GM19372 (cell line): ENCODE measurements around the gene MIR17HG.

ENCODE experiments used
- ATAC-seq: cut with Tn5 transposase; IDR thresholded peaks from one replicate; pipeline ENCODE4 v1.9.1; 2021; ENCODE audit warnings: mild to moderate bottlenecking, low read depth, moderate library complexity; ENCODE audit not compliant: unreplicated experiment

MIR17HG gene

DNA sequence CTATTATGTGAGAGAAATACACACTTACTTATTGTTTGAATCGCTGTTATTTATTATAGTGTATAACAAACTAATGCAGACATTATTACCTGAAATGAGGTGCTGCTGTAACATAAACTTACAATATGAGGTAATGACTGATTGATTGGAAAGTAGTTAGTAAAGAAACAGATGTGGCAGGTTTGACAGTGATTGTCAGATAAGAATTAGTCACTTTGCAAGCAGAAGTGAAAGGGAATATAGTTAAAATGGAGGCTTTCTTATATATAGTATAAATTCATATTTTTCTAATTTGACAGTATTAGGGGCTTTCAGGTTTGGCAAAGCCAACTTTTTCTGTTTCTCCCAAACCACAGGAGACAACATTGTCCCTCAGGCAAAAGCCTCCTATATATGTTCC lies 20.6 kb downstream of the MIR17HG start:
- no peak for ATAC-seq

DNA sequence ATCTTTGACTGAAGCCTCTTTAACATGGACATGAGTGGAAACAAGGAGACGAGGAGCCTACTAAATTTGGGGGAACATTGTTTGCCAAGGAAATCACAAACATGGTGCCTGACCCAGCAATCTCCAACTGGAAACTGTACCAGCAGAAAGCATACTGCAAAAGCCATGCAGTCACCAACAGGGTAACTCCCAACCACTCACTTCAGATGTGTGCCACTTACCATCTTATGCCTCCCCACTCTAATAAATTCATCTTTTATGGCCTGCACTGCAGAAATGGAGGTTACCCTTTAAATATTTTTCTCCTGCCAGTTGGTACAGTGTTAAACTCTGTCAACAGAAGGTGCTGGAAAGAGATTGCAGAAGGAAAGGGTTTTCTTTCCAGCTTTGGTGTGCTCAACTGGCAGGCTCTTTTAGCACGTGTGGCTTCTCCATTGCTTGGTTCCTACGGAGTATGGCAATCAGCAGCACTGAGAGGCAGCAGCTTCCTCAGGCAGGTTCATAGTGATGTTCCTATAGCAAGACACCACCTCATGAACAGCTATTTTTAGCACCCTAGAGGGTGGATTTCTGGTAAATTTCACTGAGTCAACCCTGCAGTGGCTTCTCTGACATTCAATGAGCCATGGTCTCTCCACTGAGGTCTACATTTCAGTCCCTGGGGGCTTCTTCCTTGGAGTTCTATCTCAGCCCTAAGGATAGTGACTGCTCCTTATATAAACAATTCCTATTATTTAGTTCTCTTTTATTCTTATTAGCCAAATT lies 21.4 kb downstream of the MIR17HG start:
- ATAC-seq: no peak

DNA sequence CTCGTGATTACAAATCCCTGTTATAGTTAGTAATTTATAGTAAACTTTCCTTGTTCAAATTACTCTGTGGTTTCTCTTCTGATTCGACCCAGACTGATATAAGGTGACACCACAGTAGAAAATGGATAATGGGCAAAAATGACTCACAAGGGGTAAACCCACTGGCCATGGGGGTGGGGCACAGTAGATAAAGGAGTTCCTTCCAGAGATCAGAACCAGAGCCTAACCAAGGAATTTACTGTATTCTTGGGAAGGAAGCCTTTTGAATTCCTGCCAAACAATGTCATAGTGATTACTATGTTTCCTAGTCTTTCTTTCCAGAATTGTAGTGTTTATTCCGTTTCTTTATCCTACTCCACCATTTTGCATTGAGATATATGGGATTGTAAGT lies 21.9 kb downstream of the MIR17HG start:
- ATAC-seq: no peak

DNA sequence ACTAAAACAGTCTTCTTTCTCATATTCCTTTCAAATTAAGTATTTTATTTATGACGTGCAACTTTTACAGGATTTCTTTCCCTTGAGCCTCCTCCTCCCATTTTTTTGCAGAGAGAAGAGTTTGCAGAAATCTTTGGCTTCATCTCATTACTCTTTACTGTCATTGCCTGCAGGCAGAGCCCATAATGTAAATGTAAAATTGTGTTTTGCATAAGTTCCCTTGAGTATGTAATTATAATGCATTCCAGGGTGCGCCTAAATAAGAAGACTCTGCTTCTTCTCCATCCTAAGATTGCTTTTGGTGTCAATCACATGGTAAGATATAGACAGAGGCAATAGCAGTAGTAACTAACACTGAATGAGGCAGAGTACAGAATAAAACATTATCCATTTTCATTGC lies 23.0 kb downstream of the MIR17HG start:
- ATAC-seq: no peak

DNA sequence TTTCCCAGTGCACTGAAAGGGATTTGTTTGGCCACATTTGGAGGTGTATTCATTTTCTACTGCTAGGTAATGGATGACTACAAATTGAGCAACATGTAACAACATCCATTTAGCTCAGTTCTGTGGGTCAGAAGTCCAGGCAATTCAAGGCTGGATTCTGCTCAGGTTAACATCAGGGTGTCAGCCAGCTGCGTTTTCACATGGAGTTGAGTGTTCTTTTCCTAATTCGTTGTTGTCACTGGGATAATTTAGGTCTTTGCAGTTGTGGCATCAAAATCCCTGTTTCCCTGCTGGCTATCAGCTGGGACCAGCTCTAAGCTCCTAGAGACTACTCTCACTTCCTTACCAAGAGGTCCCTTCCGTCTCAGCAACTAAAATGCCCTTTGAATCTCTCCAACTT lies 25.4 kb downstream of the MIR17HG start:
- ATAC-seq: no peak

DNA sequence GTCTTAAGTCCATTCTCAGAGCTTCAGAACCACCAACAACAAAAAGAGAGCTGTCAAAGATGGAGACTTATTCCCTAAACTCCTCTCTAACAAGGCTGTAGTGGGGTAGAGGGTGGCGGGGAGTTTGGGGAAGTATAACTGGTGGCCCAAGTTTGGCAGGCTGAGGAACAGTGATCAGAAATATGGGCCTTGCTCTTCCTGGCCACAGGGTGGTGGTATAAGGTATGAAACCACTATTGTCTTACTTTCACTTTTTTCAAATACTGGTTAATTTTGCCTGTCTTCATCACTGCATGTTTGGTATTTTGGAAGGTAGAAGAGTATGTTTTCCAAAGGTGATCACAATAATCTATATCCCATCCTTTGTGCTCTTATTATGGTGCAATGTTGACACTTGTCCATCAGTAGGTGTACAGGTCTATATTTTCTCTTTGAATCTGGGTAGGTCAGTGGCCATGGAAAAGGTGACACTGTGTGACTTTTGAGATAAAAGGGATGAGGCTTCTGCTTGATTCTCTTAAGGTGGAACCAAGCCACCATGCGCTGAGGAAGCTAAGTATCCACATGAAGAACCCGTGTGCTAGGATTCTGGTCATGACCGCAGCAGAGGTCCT lies 27.7 kb downstream of the MIR17HG start:
- peak; percentile 96 for ATAC-seq

DNA sequence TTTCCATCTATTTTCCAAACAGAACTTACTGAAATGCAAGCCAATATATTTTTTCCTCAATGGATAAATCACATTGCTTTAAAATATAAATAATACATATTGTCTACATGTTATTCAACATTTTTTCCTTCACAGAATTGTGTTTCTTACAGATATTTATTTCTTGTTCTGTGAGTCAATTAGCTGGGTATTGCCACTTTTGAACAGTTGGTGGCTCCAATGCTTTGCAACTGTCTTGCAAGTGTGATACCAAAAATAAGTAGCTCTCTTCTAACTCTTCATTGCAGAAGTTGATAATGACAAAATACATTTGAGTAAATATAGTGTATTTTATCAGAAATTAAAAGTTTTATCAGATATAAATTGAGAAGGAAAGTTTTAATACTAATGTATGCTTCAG lies 33.9 kb downstream of the MIR17HG start:
- ATAC-seq: no peak

DNA sequence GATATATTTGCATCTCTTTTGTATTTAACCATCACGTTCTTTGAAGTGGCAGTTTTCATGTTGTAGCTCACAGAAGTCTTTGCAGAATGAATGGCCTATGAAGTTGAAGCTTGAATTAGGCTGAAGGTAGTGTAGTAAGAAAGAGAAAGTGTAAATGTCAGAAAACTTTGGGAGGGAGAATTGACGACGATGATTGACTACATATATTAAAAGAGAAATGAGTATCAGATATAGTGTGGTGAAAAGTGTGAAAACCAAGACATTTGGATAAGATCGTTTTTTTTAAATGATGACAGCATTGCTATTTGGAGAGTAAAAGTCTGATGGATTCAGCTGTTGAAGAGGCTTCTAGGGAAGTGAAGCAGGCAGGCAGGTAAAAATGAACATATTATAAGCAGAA lies 36.3 kb downstream of the MIR17HG start:
- no peak for ATAC-seq

DNA sequence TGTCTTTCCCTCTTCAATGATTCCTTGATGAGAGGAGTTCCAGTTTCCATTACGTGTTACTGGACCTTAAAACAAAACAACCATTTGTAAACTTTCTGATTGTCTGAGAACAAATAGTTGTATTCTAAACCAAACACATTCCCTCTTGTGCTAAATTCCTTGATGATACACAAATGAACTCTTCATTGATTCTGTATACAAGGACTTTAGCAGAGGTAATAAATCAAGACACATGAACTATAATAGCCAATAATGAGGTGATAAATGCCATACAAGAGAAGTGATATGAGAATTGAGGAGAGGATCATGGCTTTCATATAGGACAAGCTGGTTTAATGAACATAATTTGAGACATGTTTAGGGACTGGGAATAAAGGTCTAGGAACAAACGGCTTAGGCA lies 37.4 kb downstream of the MIR17HG start:
- no peak for ATAC-seq

DNA sequence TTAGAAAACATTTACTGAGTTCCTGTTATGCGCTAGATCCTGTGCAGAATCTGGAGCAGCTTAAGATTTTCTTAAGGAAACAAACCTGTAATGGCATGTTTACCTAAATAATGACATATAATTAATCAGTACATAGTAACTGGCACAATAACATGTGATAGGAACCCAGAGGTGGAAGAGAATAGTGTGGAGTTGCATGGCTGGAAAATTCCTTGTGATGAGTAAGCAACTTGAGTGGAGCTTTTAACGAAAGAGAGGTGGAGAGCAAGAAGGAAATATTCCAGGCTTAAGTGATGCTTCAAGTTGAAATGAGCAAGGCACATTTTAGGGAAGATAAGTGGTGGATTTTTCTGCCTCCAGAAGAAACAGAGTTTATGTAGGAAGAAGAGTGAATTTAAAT lies 41.7 kb downstream of the MIR17HG start:
- no peak for ATAC-seq

DNA sequence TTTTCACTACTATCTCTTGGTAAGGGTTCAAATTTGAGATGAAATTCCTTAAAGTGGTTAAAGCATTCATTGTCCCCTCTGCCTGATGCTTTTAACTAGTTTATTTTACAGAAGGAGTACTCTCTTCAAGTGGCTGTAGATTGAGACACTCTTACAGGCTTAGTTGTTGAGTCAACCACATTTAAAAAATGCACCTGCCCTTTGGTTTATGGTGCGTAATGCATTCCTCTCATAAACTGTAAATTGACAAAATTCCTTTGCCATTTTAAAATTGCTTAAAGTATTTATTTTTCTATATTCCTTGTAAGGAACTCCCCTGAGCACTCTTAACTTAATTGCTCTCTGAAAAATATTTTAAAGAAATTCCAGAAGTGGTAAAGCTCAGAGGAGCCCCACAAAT lies 50.1 kb downstream of the MIR17HG start:
- ATAC-seq: no peak

DNA sequence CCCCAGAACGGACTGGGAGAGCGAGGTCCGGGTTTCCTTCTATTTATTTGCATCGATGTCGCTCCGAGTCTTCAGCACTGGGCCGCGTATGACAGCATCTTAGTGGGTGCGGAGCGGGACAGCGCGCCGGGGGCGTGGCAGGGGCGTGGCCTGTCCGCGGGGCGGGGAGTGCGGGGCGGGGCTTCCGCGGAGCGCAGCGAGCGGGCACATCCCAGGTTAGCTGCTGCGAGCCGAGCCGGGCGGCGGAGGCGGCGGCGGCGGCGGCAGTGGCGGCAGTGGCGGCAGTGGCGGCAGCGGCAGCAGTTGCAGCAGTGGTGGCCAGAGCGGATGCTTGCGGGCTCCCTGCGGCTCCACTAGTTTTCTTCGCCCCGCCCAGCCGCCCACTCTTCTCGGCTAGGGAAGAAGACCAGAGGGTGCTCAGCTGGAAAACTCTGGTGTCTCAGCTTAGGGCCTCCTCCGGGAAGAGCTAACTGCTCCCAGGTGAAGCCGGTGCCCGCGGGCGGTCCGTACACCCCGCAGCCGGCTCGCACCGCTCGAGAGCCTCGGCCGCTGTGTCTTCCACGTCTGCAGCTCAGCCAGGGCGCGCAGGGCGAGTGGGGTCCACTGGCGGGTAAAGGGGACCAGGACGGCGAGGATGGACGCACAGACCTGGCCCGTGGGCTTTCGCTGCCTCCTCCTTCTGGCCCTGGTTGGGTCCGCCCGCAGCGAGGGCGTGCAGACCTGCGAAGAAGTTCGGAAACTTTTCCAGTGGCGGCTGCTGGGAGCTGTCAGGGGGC lies 51.1 kb downstream of the MIR17HG start, which contains the start of gene GPC5:
TSS of gene GPC5 (plus strand) at position 209 of the 776 bp plus-strand sequence.
- ATAC-seq: peak; percentile 85

DNA sequence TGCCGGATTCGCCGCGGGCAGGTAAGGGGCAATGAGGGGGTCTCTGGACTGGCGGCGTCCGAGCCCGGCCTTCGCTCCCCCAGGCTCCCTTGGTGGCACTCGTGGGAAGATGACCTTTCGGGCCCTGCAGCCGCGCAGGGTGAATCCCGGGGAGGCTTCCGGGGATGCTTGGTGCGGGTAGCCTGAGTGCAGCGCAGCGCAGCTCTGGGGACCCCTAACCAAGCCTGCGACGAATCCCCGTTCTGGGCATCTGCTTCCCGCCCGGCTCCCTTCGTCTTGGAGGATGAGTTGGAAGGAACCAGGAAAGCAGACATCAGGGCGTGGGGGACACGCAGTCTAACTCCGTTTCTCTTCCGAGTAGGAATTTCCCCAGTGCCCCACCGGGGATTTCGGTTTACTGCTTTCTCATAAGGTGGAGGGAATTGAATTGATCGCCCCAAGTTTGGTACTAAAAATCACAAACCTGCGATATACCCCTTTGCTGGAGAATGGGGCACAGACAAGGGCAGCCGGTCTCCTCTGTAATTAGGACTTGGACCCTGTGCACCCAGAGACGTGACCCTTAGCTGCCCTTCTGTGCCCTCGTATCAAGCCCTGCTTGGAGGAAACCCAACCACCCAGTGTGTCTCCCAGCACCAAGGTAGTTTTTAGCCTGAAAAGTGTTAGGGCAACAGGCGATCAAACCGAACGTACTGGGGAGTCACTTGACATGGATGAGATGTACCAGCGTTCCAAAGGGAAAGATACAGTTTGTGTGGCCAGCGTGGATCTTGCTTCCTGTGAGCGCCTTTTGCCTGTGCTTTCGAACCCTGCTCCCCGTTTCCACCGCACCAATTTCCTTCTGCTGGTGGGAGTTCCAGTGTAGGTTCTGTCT lies 51.9 kb downstream of the MIR17HG start:
- peak; percentile 18 for ATAC-seq

DNA sequence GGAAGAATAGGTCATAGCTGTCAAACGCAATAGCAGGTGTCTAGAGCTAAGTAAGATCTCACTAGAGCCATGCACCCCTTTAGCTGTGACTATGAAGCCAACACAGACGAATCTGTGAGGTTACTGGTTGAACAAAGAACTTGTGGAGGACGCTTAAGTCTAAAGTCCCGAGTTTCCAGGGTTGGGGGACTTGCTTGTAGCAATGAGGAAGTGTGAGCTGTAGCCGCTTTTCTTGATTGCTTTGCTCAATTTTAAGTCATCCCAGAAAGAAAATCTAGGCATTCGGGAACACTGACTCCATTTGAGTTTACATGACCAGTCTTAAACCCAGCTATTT lies 52.5 kb downstream of the MIR17HG start:
- ATAC-seq: no peak

DNA sequence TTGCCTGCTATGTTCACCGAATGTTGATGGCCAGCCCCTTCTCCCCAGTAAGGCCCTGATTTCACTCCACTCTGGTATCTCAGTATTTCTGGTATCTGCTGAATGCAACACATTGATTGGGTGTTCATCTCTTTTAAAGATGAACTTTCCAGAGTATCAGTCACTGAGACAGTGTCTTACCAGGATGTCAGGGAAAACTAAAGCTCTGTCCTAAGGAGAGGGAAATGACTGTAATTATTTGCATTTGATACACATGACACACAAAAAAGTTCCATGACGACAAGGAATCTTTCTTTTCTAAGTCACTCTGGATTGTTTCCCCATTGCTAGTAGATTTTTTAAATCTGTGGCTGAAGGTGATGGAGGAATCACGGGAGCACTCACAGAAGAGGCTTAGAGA lies 53.2 kb downstream of the MIR17HG start:
- ATAC-seq: no peak

DNA sequence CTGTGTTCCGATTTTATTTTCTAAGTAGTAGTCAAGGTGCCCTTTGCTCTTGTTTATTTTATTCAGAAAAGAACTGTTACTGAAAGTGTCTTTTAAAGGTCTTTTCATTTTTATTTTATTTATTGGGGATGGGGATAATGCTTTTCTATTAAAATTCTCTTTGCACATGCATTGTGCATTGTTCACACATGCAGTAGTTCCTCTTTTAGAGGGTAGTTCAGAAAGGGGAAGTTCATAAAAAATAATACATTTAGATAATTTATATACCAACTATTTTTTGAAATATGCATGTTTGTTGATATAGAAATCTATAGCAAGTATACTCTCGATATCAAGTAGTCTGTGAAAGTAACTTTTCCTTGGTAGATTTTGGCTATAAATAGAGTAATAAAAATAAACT lies 54.4 kb downstream of the MIR17HG start:
- ATAC-seq: no peak
